ENCODE data around the gene POLK.
"Not testable (repeated sequence)": the region's sequence is repeated elsewhere in the genome, so short reads cannot be mapped to it uniquely, and the experiment has no call there.

POLK gene

GRCh38 chr5:75553358-75553757 is 41.7 kb downstream of the POLK start:
- no peak for TF ChIP-seq CTCF (conservative IDR thresholded peaks at IDR 0.05; ENCODE audit: low read depth, low read length)
- DNase-seq (ENCODE audit: low read depth) = no peak
- no peak overlapping the region for H3K4me3 ChIP-seq (ENCODE audit: low read depth, low read length)

- TF ChIP-seq CTCF (conservative IDR thresholded peaks at IDR 0.05; ENCODE audit: low read depth, low read length) = no peak
- H3K4me3 ChIP-seq (ENCODE audit: low read depth, low read length) = no peak overlapping the region
- no peak for DNase-seq (ENCODE audit: low read depth)
Measured at GRCh38 chr5:75558221-75558620, 46.5 kb downstream of the POLK start.

- TF ChIP-seq CTCF (conservative IDR thresholded peaks at IDR 0.05; ENCODE audit: low read depth, low read length) = no peak
- no peak for DNase-seq (ENCODE audit: low read depth)
- no peak overlapping the region for H3K4me3 ChIP-seq (ENCODE audit: low read depth, low read length)
Measured at GRCh38 chr5:75558981-75559632, 47.4 kb downstream of the POLK start.

- not testable (repeated sequence) for DNase-seq (ENCODE audit: low read depth); H3K4me3 ChIP-seq (ENCODE audit: low read depth, low read length)
Measured at GRCh38 chr5:75560655-75561054, 49.0 kb downstream of the POLK start.

DNA sequence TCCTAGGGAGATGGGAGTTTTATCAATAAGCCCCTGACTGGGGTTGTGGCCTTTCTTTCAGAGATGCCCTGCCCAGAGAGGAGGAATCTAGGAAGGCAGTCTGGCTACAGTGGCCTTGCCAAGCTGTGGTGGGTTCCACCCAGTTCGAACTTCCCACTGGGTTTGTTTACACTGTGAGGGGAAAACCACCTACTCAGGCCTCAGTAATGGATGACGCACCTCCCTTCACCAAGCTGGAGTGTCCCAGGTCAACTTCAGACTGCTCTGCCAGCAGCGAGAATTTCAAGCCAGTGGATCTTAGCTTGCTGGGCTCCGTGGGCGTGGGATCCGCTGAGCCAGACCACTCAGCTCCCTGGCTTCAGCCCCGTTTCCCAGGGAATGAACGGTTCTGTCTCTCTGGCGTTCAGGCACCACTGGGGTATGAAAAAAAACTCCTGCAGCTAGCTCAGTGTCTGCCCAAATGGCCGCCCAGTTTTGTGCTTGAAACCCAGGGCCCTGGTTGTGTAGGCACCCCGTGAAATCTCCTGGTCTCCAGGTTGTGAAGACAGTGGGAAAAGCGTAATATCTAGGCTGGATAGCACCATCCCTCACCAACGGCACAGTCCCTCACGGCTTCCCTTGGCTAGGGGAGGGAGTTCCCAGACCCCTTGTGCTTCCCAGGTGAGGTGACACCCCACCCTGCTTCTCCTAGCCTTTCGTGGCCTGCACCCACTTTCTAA is 54.5 kb downstream of the POLK start:
- H3K4me3 ChIP-seq (ENCODE audit: low read depth, low read length) = not testable (repeated sequence)
- peak; percentile 91 for DNase-seq (ENCODE audit: low read depth)

DNA sequence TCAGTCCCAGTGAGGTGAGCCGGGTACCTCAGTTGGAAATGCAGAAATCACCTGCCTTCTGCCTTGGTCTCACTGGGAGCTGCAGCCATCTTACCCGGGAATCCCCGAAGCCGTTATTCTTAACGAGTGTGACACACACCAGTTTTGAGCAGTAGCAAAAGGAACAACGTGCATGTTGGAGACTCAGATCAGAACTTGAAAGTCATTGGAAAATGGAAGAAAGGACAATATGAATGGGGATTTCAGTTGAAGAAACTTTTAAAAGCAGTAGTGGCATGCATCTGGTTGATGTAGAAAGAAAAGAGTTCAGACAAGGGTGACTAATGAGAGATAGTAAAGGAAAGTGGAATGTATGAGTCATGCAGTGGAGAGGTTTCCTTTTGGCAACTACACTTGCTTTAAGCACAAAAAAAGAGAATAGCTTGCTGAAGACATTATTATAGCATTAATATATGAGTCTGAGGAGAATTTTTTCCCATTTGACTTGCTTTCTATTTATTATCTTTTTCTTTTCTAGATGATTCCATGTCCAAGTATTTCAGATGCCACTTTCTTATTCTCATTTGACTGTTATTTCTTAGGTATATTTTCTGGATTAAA is 55.1 kb downstream of the POLK start:
- H3K4me3 ChIP-seq (ENCODE audit: low read depth, low read length) = no peak overlapping the region
- peak; percentile 97 for DNase-seq (ENCODE audit: low read depth)
- TF ChIP-seq CTCF (conservative IDR thresholded peaks at IDR 0.05; ENCODE audit: low read depth, low read length) = no peak

DNA sequence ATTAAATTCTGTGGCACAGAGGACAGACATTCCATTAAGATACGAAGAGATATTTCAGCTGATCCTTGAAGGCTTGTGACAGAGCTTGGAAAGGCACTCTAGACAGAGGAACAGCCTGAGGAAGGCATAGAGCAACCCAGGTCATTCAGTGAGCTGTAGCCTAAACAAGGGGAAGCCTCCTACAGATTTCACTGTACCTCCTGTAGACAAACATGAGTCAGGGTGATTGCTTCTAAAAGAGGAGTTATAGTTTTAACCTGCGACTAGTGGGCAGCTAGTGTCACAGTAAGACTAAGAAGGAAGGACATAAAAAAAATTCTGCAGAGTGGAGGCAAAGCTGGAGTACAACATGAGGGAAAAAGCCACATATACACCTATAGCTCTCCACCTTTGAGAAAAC is 56.0 kb downstream of the POLK start:
- H3K4me3 ChIP-seq (ENCODE audit: low read depth, low read length) = no peak overlapping the region
- TF ChIP-seq CTCF (conservative IDR thresholded peaks at IDR 0.05; ENCODE audit: low read depth, low read length) = no peak
- peak; percentile 77 for DNase-seq (ENCODE audit: low read depth)

DNA sequence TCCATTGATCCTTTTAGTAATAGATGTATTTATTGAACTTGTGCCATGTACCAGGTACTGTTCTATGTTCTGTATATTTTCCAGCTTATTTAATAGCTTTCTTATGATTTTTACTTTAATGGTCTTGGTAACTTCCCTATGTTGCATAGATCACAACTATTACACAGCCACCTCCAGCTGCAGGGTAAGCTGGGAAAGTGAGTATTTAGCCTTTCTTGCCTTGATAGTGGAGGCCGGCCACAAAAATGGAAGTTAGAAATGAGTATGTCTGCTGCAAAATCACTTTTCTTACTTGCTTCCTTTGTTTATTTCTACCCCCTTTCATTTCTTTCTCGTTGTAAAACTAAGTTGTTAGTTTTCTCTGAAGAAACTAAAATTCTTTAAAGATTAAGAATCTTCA is 56.5 kb downstream of the POLK start:
- peak; percentile 27 for DNase-seq (ENCODE audit: low read depth)
- no peak overlapping the region for H3K4me3 ChIP-seq (ENCODE audit: low read depth, low read length)
- no peak for TF ChIP-seq CTCF (conservative IDR thresholded peaks at IDR 0.05; ENCODE audit: low read depth, low read length)
